ENCODE measurements around the gene PDE8A.

DNA sequence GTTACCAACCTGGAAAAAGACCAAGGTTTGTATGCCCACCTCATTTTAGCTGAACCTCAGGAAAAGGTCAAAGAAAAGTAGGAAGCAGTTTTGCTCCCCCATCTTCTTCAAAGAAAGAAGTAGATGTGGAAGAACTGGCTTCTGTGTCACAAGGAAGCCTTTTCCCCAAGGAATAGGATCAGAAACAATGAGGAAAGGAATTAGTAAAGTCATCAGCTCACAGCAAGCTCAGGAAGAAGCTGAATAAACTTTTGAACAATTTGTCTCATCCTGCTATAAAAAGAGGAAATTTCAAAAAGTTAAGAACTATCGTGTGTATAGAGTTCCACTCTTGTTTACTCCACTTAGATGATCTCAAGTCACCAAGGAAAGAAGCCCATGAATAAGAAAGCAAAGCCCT is 174.2 kb downstream of the PDE8A start:
- TF ChIP-seq, protein P1, sequence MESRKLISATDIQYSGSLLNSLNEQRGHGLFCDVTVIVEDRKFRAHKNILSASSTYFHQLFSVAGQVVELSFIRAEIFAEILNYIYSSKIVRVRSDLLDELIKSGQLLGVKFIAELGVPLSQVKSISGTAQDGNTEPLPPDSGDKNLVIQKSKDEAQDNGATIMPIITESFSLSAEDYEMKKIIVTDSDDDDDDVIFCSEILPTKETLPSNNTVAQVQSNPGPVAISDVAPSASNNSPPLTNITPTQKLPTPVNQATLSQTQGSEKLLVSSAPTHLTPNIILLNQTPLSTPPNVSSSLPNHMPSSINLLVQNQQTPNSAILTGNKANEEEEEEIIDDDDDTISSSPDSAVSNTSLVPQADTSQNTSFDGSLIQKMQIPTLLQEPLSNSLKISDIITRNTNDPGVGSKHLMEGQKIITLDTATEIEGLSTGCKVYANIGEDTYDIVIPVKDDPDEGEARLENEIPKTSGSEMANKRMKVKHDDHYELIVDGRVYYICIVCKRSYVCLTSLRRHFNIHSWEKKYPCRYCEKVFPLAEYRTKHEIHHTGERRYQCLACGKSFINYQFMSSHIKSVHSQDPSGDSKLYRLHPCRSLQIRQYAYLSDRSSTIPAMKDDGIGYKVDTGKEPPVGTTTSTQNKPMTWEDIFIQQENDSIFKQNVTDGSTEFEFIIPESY (IDR thresholded peaks at IDR 0.05) = no peak
- TF ChIP-seq, protein P2, sequence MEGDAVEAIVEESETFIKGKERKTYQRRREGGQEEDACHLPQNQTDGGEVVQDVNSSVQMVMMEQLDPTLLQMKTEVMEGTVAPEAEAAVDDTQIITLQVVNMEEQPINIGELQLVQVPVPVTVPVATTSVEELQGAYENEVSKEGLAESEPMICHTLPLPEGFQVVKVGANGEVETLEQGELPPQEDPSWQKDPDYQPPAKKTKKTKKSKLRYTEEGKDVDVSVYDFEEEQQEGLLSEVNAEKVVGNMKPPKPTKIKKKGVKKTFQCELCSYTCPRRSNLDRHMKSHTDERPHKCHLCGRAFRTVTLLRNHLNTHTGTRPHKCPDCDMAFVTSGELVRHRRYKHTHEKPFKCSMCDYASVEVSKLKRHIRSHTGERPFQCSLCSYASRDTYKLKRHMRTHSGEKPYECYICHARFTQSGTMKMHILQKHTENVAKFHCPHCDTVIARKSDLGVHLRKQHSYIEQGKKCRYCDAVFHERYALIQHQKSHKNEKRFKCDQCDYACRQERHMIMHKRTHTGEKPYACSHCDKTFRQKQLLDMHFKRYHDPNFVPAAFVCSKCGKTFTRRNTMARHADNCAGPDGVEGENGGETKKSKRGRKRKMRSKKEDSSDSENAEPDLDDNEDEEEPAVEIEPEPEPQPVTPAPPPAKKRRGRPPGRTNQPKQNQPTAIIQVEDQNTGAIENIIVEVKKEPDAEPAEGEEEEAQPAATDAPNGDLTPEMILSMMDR (IDR thresholded peaks at IDR 0.05; ENCODE audit: low read depth, low read length, missing input control) = no peak
- TF ChIP-seq JUND (IDR thresholded peaks at IDR 0.05) (no peak), HNF4G (IDR thresholded peaks at IDR 0.05) (no peak), GABPA (IDR thresholded peaks at IDR 0.05 in 1 of 2, conservative IDR thresholded peaks at IDR 0.05 in 1 of 2) (no peak)
- TF ChIP-seq, protein P3, sequence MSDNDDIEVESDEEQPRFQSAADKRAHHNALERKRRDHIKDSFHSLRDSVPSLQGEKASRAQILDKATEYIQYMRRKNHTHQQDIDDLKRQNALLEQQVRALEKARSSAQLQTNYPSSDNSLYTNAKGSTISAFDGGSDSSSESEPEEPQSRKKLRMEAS (IDR thresholded peaks at IDR 0.05) = no peak
